C1 segment of cervical spinal cord (tissue), 14 donors: ENCODE results near the gene INTS14.
A peak's percentile ranks its signal among the peaks of the same experiment; 100 is the strongest.
"Not testable (repeated sequence)": the region's sequence is repeated elsewhere in the genome, so short reads cannot be mapped to it uniquely, and the experiment has no call there.

Source experiments
- DNase-seq, 14 donors: peaks; one replicate each; lab custom pipeline; 2025; lab: John Stamatoyannopoulos, UW

INTS14 gene

DNA sequence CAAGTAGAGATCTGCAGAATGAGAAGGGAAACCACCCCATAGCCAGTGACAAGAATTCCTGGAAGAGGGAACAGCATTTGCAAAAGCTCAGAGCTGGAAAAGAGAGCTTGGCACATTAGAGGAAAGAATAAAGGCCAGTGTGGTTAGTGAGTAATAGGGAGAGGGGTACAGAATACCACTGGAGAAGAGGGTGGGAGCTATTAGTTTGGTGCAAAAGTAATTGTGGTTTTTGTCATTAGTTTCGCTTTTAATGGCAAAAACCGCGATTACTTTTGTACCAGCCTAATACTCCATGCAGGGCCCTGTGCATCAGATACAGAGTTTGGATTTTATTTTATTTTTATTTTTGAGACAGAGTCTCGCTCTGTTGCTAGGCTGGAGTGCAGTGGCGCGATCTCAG lies 20.6 kb upstream of the INTS14 start:
- no peak for DNase-seq

DNA sequence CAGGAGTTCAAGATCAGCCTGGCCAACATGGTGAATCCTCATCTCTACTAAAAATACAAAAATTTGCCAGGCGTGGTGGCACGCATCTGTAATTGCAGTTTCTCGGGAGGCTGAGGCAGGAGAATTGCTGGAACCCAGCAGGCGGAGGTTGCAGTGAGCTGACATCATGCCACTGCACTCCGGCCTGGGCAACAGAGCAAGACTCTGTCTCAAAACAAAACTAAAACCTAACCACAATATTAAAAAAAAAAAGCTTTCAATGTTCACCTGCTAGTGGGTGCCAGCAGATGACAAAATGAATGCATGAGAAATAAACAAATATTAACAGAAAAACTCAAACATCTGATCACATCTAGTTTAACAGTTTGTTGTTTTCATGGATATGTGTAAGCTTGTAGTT lies 19.8 kb upstream of the INTS14 start:
- DNase-seq, result no peak

DNA sequence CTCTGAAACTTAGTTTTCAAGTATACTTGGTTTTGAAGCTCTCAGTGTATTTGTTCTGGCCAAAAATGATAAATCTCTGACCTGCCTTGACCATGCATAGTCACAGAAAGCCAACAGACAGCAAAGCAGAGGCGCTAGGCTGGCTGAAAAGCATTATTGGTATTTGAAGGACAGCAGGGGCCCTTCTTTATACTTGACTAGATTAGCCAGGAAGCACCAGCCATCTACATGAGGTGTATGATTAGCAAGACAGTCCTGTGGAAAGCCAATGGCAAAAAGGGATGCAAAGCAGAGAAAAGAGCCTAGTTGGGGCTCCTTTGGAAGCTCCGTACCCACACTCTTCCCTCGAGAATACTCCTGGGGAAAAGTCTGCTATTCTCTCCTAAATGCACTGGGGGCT lies 18.6 kb upstream of the INTS14 start:
- no peak for DNase-seq

DNA sequence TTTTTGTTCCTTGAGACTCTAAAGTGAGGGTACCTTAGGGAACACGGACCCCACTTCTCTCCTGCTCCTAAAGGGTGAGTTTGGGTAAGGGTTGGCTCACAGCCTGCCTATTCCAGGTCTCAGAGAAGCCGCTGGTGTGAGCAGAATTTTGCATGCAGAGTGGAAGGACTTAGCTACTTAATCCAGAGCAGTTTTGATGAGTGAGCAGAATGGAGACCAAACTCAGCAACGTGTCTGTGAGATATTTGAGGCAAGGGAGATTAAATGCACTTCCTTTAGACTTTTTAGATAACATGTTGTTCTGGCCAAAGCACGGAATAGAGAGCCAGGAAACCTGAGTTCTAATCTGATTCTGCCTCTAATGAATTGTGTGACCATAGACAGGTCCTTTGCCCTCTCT lies 15.9 kb upstream of the INTS14 start:
- no peak for DNase-seq

DNA sequence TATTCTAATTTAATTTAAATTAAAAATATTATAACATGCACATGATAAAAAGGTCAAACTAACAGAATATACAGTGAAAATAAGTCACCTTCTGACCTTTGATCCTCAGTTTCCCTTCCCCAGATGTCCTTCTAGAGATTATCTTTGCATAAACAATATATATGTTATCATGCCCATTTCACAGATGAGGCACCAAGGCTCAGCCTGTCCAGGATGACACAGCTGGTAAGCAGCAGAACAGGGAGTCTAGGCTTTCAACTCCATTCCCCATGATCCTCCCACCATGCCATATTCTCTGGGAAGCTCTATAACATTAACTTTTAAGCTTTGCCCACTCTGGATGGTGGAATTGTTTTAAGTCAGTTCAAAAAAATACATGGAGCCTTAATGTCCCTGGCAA lies 12.2 kb upstream of the INTS14 start:
- DNase-seq, result no peak

DNA sequence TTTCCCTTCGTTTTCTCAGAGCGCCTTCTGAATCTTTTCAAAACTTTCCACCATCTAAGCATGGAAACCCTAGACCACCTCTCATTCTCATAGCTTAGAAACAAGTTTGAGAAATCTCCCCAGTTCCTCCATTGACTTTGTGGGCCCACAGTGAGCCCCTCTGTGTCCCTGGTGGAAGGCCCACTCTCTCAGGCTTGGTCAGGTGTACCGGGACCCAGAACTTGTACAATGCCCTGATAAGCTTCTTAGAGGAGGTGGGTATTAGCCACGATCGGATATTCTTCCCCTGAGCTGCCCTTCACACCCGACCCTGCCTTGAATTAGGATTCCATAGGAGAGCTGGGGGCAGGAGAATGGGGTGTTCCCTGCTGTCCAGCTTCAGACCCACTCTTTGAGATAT lies 10.7 kb upstream of the INTS14 start, which contains the start of gene SLC24A1:
TSS of gene SLC24A1 (plus strand) at position 301 of the 400 bp plus-strand sequence. CDS start 2,143 bp downstream, outside the sequence.
- DNase-seq, result no peak

DNA sequence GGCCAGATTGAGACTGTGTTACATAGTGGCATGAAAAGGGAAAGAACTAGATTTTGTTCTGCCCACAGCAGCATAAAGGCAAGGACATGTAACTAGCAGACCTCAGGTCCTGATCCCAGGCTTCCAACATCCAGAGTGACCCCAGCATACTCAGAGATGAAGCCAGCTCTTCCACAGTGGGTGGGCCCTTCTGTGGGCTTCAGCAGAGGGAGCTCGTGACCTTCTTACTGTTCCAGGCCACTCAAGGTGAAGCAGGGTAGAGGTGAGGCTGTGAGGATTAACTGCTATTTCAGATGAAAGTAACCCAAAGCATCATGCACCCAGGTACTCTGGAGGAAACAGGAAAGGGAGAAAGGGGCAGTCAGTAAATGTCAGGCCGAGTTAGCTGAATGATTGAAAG lies 9.9 kb upstream of the INTS14 start:
- DNase-seq, result no peak

DNA sequence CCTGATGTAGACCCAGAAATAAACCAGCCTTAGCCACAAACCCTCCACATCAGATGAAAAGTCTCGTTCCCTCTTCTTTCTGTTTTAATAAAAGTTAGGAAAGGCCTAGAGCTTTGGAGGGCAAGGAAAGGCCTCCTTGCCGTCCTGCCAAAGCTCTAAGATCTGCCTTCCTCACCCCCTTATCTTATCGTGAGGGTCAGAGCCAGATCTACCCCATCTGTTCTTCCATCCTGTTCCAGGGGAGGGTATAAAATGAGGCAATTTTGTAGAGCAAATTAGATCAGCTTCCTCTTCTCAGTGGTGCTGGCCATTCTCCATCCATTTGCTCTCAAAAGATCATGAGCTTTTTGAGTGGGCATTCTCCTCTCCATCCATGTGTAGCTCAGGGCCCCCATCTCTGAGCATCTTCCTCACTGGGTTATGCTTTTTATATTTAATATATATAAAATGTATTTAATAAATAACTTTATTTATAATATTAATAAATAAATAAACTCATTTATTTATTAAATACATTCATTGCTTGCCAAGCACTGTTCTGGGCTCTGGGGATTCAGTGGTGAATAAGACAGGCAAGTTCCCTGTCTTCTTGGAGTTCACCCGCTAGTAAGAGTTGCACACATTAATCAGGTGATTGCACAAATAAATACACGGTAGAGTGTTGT lies 8.8 kb upstream of the INTS14 start:
- DNase-seq, result no peak

DNA sequence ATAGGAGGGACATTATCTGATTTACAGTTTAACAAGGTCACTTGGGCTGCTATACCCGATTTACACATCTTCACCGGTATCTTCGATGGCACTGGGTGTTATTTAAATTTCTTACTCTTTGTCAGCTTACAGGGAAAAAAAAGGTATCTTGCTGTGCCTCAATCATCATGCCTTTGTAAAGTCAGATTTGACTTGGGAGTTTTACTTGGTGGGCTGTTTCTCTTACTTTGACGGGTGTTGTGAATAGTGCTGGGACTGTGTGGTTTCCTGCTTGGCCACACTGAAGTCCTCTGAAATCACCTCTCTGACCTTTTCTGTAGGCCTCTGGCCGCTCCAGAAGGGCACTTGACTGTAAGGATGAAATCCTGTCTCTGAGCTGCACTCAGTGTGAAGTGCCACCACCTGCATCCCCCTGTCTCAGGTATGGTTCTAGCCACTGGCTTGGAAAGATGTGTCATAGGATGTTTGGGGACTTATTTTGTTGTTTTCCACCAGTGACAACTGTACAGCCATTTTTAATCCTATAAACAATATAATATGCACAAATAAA lies 7.7 kb upstream of the INTS14 start:
- DNase-seq, result no peak

DNA sequence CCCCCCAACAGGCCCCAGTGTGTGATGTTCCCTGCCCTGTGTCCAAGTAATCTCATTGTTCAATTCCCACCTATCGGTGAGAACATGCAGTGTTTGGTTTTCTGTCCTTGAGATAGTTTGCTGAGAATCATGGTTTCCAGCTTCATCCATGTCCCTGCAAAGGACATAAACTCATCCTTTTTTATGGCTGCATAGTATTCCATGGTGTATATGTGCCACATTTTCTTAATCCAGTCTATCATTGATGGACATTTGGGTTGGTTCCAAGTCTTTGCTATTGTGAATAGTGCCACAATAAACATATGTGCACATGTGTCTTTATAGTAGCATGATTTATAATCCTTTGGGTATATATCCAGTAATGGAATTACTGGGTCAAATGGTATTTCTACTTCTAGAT lies 5.0 kb upstream of the INTS14 start:
- DNase-seq, result not testable (repeated sequence)

DNA sequence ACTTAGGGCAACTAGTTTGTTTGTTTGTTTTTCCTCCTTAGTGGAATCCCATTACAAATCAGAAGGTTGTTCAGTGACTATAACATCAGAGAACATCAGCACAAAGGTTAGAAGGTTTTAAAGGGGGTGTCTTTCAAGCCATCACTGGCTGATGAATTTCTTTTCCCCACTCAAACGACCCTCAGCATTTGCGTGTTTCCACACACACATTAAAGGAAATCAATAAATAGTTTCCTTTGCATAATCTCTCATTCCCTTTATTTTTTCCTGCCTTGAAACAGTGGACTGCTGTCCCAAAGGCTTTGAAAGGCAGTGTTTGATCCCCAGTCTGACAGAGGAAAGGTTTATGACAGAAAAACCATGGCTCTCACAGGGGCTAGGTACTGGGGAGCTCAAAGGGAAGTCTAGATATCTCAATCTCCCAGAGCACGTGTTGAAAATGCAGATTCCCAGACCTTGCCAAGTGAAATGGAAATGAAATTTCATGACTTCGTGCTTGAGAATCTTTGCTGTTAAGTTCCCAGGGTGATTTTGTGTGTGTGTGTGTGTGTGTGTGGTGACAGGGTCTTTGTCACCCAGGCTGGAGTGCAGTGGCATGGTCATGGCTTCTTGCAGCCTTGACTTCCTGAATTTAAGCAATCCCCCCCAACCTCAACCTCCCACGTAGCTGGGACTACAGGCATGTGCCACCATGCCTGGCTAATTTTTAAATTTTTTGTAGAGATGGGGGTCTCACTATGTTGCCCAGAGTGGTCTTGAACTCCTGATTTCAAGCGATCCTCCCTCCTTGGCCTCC lies 2.2 kb upstream of the INTS14 start:
- DNase-seq, result no peak

DNA sequence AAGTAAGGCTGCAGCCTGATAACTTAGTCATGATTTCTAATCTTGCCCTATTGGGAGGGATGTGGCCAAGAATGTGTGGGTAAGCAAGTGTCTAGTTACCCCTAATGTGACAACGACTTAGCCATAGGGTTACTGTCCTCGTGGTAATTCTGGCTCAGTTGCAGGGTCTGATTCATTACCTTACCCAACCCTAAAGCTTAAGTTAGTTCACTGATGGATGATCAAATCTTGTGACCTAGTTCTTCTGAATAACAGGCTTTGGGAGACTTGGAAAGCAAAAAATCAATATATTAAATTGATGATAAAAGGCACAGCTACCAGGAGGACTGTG lies 1.6 kb upstream of the INTS14 start:
- DNase-seq, result no peak

DNA sequence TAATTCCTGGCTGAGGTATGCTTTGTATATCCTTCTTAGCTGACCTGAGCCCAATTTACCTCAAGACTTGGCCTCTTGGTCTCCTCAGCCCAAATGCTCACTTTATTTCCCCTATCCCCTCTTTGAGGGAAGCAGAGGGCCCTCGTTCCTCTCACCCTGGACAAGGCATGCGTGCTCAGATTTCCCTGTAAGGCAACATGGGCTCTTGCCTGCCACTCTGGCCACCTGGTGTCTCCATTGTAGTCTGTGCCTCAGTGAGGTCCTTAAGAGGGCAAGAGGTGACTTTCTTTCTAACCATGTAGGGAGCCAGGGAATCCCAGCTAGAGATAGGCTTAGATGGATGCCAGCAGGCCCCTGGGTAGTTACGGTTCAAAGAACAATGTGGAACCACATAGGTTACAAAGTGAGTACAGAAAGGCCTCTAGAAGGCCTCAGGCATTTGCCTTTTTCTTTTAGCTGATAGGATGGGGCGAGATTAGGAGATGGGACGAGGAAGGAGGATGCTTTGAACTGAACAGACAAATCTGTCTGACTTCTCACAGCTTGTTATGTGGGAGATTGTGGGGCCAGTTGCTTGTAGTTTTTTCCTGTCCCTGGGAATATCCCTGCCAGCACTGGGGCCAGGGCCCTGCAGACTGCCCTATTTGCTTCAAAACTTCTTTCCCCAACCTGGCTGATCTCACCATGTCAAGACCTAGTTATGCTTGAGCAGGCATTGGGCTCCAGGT lies 1.1 kb upstream of the INTS14 start:
- no peak for DNase-seq

DNA sequence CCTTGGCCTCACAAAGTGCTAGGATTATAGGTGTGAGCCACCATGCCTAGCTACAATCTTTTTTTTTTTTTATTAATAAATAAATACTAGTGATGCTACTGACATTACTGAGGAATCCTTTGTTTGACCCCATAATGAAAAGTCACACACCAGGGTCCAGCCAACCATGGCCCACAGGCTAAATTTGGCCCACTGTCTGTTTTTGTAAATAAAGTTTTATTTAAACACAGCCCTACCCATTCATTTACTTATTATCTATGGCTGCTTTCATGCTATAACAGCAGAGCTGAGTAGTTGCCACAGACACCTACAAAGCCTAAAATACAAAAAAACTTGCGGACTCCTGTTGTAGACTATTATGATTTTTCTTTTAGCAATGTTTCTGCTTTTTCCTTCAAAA lies 7.4 kb downstream of the INTS14 start:
- DNase-seq, result no peak

DNA sequence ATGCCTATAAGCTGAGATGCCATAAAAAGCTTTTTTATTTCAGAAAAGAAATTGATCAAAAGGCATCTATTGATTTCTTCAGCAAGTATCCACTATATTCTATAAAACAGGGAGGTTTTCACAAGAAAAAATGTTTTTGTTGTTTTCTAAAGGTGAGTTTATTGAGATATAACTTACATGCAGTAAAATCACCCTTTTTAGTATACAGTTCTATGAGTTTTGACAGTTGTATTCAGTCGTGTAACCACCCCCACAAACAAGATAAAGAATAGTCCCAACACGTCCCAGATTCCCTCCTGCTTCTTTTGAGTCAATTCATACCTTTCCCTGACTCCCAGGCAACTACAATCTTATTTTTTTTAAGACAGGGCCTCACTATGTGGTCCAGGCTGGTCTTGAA lies 7.8 kb downstream of the INTS14 start:
- no peak for DNase-seq

DNA sequence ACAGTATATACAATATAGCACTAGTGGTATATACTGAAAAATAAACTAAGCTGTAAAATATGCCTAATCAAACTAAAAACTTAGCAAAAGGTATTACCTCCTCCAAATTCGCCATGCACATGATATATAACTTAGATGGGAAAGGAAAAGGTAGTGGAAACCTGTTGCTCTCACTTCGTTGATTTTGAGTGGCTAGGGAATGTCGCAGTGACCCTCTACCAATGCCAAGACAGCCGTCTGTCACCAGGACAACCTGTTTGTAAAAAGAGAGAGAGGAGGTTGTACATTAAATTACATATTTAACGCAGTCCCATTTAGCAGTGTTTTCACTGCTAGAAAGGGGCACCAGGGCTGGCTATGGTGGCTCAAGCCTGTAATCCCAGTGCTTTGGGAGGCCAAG lies 11.3 kb downstream of the INTS14 start:
- DNase-seq, result no peak

DNA sequence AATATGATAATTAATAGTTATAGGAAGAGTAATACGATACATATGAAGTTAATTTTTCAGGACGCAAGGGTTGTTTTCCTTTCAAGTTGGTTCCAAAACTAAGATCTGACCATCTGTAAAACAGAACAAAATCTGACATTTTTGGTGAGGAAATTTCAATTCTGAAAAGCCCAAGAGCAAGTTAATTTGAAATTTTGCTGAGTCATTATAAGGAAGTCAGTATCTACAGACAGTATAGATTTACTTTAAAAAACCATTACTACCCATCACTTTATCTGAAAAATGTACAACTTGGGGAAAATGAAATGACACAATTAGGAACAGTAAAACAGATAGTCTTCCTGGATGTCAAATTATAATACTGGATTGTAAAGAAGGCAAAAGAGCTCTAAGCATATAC lies 12.5 kb downstream of the INTS14 start:
- DNase-seq, result no peak

DNA sequence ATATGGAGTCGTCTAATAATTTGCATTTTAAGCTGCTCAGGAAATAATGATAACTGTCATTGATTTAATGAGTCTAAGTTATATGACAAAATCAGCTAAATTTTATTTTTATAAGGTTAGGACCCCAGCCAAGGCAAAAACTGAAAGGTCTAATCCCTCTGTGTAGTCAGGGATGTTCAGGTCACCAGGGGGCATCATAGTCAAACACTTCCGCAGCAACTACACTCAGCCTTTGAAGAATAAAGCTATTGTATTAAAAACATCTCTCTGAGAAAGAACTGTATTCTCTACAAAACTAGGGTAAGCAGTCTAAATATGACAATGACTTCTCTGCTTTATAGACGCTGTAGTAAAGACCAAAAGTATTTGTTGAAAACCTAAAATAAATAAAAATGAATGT lies 15.0 kb downstream of the INTS14 start:
- DNase-seq, result peak in 6 of 14 donors; percentile 0 to 21 (median 6)

DNA sequence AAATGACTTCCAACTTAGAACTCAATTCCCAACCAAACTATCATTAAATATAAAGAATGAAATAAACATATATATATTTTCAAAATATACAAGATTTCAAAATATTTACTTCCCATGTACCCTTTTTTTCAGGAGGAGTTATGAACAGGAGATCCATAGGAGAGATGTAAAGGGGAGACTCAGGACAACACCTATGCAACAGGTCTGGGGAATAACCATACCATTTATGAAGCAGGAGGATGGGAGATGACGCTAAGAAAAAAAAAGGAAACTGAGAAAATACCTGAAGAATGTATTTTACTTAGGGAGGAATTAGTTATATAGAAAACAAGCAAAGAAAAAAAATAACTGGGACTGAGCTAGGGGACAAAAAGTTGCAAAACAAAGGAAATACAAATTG lies 23.8 kb downstream of the INTS14 start:
- no peak for DNase-seq

DNA sequence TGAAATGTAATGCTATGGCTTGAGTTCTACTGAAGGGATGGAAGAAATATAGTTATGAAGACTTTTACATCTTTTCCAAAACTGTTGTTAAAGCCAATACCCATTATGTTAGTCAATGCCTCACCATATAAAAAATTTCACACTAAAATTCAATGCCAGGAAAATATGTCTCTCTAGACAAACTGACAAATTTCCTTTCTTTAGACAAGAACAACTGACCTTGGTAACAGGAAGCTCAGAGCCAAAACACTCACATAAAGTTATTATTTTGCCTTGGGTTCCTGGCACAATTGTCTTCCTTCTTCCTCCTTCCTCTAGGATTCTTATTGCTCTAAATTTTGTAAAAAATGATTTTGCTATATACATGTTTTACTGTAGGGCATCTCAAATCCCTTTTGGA lies 26.7 kb downstream of the INTS14 start:
- no peak for DNase-seq

DNA sequence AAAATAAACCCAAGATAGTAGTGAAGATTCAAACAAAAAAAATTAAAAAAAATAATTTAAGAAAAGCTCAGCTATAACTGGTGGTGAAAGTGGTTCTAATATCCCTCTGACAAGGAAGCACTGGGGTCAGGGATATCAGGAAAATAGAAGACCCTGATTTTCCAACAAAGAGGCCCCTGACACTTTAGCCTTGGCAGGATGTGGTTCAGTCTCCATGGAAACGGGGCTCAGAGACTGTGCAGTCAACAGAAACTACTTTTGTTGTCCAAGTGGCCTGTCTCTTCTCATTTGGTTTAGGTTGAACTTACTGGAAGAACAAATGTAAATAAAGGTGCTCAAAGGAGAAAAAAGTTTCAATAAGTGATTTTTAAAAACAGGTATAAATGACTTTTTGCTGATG lies 27.2 kb downstream of the INTS14 start:
- no peak for DNase-seq

DNA sequence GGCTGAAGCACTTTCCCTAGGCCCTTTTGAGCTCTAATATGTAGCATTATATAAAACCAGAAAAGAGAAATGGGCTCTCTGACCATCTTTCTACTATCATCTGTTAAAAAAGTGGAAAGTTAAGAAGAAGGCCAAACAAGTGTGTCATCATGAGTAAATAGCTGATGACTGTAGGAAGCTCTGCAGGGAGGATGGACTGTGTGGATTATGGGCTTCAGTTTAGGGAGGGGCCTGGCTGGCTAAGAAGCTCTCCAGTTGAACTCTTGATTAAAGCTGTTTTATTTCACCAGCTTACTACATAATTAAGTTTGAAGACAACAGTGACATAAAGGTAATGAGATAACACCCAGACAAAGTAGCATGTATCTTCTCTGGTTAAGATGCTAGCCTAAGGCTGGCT lies 30.6 kb downstream of the INTS14 start:
- DNase-seq, result no peak

DNA sequence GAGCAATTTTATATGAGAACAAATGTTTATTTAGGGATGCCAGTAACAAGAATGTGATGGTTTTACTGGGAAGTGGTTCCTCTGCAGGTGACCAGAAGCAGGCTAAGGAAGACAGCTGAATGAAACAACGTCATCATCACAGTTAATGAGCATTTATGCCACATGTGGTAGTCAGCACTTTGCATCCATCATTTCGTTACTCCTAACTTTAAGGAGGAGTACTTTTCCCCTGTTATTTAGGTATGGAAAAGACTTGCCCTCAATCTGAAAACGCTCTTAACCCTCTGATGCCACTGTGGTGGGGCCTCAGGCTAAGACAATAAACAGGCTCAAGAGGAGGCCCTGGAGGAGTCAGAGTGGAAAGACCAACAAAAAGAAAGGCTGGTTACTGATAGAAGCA lies 31.2 kb downstream of the INTS14 start:
- no peak for DNase-seq
